Ishikawa (cell line): ENCODE results near the gene LAMC1.

Experiments used
- CEBPB ChIP-seq: IDR thresholded peaks from 2 replicates; pipeline ENCODE4 v1.6.1; 2012
- CREB1 ChIP-seq: IDR thresholded peaks from 2 replicates; pipeline ENCODE4 v1.6.1; 2012; ENCODE audit warnings: low read depth
- EGR1 ChIP-seq: IDR thresholded peaks from 2 replicates; pipeline ENCODE4 v1.6.1; 2012
- EP300 ChIP-seq: IDR thresholded peaks from 2 replicates; pipeline ENCODE4 v1.6.1; 2012; ENCODE audit warnings: borderline replicate concordance
- FOXM1 ChIP-seq: IDR thresholded peaks from 2 replicates; pipeline ENCODE4 v1.6.1; 2012; ENCODE audit warnings: low read depth, borderline replicate concordance
- MAX ChIP-seq: IDR thresholded peaks from 2 replicates; pipeline ENCODE4 v1.6.1; 2012
- NFIC ChIP-seq: IDR thresholded peaks from 2 replicates; pipeline ENCODE4 v1.6.1; 2012
- RAD21 ChIP-seq: IDR thresholded peaks from 2 replicates; pipeline ENCODE4 v1.6.1; 2012; ENCODE audit warnings: low read depth
- REST ChIP-seq: IDR thresholded peaks from 2 replicates; pipeline ENCODE4 v1.6.1; 2012; ENCODE audit warnings: low read depth, mild to moderate bottlenecking
- TAF1 ChIP-seq: IDR thresholded peaks from 2 replicates; pipeline ENCODE4 v1.6.1; 2012; ENCODE audit warnings: low read depth, mild to moderate bottlenecking
- TCF12 ChIP-seq: IDR thresholded peaks from 2 replicates; pipeline ENCODE4 v1.6.1; 2012; ENCODE audit warnings: low read depth
- TEAD4 ChIP-seq: IDR thresholded peaks from 2 replicates; pipeline ENCODE4 v1.6.1; 2012
- USF1 ChIP-seq: IDR thresholded peaks from 2 replicates; pipeline ENCODE4 v1.6.1; 2012
- YY1 ChIP-seq: IDR thresholded peaks from 2 replicates; pipeline ENCODE4 v1.6.1; 2012; ENCODE audit warnings: low read depth
- ZBTB7A ChIP-seq: IDR thresholded peaks from 2 replicates; pipeline ENCODE4 v1.6.1; 2012; ENCODE audit warnings: low read depth

The LAMC1 gene

GRCh38 chr1:183027791-183028190, 4.6 kb downstream of the LAMC1 start:
- no peak for TF ChIP-seq FOXM1
- TF ChIP-seq TEAD4 = peak; percentile 52
- TF ChIP-seq NFIC = peak; percentile 28
- no peak for TF ChIP-seq TAF1

GRCh38 chr1:183029591-183030000, 6.4 kb downstream of the LAMC1 start:
- TF ChIP-seq CREB1 = no peak
- TF ChIP-seq ZBTB7A = no peak
- no peak for TF ChIP-seq FOXM1
- TF ChIP-seq TEAD4 = no peak
- no peak for TF ChIP-seq NFIC
- no peak for TF ChIP-seq TAF1
- TF ChIP-seq YY1 = no peak
- no peak for TF ChIP-seq EP300
- TF ChIP-seq REST = no peak

GRCh38 chr1:183030053-183030452, 6.8 kb downstream of the LAMC1 start:
- no peak for TF ChIP-seq ZBTB7A
- TF ChIP-seq CEBPB = peak; percentile 33; the same call in 1 of the 2 replicates

GRCh38 chr1:183032122-183032921, 9.1 kb downstream of the LAMC1 start:
- TF ChIP-seq TEAD4 (no peak), TCF12 (peak; percentile 58), TAF1 (no peak), RAD21 (no peak), USF1 (no peak), EP300 (peak; percentile 66; the same call in 1 of the 2 replicates), ZBTB7A (no peak), MAX (peak; percentile 39; the same call in 1 of the 2 replicates), REST (no peak), CEBPB (no peak), NFIC (0 out of 2 replicates have a peak, but pooled peaks have one; percentile 25), YY1 (no peak), FOXM1 (no peak), EGR1 (no peak), CREB1 (no peak)

GRCh38 chr1:183033205-183033604, 10.0 kb downstream of the LAMC1 start:
- no peak for TF ChIP-seq MAX
- no peak for TF ChIP-seq NFIC
- TF ChIP-seq REST = no peak
- TF ChIP-seq RAD21 = no peak
- TF ChIP-seq CEBPB = no peak
- no peak for TF ChIP-seq TAF1
- no peak for TF ChIP-seq EGR1
- no peak for TF ChIP-seq USF1
- TF ChIP-seq CREB1 = no peak
- no peak for TF ChIP-seq TCF12
